HG03378 (cell line): ENCODE measurements around the gene ASAP2.

Source experiments
- ATAC-seq: cut with Tn5 transposase; IDR thresholded peaks from one replicate; pipeline ENCODE4 v1.9.1; 2021; ENCODE audit warnings: mild to moderate bottlenecking, moderate library complexity; ENCODE audit not compliant: unreplicated experiment

The ASAP2 gene

DNA sequence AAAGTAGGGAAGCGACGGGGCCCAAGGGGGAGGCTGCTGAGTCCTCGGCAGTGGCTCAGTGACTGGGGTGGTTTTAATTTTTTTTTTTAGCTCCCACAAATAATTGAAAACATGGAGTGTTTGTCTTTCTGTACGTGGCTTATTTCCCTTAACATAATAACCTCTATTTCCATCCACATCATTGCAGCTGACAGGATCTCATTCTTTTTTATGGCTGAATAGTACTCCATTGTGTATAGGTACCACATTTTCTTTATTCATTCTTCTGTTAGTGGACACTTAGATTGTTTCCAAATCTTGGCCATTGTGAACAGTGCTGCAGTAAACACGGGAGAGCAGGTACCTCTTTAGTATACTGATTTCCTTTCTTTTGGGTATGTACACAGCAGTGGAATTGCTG, 65.1 kb downstream of the ASAP2 start:
- ATAC-seq = no peak

DNA sequence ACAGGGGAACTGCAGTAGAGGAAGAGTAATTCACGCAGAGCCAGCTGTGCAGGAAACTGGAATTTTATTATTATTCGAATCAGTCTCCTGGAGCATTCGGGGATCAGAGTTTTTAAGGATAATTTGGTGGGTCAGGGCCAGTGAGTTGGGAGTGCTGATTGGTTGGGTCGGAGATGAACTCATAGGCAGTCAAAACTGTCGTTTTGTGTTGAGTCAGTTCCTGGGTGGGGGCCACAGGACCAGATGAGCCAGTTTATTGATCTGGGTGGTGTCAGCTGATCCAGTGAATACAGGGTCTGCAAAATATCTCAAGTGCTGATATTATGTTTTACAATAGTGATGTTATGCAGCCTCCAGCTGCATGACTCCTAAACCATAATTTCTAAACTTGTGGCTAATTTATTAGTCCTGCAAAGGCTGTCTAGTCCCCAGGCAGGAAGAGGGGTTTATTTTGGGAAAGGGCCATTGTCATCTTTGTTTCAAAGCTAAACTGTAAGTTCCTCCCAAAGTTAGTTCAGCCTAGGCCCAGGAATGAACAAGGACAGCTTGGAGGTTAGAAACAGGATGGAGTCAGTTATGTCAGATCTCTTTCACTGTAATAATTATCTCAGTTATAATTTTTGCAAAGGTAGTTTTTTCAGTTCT, 67.0 kb downstream of the ASAP2 start:
- no peak for ATAC-seq

DNA sequence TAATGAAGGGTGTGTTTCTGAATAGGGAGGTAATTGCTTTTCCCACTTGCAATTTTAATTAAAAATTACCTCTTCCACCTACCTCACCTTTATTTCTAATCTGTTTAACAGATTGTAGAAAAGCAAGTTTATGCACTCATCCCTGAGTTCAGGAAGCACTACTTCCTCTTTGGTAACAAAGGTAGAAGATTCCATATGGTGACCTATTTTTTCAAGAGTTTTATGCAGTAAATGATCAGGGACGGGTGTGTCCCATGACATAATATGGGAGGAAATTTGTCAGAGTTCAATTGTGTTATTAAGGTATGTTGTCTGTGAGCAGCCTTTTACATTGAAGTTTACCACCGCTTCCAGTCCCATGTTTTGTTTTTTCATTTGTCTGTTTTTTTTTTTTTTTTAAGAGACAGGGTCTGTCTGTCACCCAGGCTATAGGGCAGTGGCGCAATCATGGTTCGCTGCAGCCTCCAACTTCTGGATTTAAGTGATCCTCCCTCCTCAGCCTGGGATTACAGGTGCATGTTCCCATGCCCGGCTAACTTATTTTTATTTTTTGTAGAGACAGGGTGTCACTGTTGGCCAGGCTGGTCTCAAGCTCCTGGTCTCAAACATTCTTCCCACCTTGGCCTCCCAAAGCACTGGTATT, 68.2 kb downstream of the ASAP2 start:
- no peak for ATAC-seq

DNA sequence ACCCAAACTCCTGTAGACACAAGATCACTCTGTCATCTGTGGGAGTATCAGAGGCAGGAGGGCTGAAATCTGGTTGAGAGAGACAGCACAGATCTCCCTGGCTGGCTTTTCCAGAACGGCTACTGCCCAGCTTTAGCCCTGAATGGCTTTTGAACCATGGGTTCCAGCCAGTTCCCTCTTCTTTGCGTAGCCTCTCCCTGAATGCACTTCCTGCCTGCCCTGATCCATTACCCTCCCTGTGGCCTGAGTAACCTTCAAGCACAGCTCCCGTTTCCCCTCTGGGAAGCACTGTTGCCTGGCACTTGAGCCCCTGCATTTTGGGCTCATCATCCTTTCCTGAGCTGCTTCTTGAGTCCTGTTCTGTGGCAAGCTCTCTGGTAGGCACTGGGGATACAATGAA, 68.8 kb downstream of the ASAP2 start:
- ATAC-seq = no peak

DNA sequence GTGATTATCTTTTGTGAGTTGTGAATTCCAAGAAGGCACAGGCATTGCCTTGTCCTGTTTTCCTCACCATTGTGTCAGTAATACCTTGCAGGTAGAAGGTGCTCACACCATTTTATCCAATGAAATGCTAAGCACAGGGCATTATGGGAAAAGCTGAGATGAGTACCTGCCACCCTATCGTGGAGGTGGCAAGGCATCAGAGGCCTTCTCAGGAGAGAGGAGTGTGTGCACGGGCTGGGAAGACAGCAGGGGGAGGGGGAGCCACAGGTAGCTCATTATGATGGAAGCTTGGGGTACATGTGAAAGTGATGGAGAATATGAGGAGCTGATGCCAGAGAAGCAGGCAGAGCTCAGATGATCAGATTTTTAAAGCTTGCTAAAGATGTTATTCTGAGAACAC, 69.5 kb downstream of the ASAP2 start:
- ATAC-seq = no peak

DNA sequence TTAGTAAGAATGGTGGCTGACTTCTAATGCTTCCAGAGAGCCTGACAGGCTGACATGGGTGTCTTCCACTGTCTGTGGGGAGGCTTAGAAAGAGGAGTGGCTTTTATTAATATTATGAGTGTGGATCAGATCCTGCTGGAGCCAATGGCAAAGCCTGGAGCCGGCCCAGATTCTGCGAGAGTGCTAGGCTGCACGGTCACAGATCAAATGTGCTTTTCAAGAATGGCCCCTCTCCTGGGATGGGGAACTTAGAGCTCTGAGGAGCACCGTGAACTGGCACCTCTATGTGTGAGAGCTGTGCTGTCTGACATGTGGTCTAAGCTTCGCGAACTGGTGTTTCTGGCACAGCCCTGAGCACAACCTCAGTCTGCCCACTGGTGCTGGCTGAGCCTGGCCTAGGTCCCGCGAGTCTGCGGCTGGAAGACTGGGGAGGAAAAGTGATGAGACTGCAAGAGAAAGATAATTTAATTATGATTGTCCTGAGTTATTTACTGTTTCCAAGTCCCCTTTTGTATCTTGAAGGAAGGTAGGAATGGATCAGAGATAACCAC, 70.4 kb downstream of the ASAP2 start:
- no peak for ATAC-seq

DNA sequence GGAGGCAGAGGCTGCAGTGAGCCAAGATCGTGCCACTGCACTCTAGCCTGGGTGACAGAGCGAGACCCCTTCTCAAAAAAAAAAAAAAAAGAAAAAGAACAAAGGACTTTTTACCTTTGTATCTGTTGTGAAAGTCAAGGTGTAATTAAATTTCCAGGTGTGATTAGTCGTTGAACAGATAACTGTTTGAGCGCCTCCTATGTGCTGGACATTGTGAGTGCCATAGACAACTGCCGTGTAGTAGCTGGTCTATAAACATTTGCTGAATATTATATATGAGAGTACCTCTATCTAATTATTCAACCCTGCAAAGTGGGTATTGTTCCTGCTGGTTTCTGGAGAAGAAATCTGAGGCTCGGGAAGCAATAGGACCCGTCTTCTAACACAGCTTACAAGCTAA, 71.8 kb downstream of the ASAP2 start:
- ATAC-seq = no peak

DNA sequence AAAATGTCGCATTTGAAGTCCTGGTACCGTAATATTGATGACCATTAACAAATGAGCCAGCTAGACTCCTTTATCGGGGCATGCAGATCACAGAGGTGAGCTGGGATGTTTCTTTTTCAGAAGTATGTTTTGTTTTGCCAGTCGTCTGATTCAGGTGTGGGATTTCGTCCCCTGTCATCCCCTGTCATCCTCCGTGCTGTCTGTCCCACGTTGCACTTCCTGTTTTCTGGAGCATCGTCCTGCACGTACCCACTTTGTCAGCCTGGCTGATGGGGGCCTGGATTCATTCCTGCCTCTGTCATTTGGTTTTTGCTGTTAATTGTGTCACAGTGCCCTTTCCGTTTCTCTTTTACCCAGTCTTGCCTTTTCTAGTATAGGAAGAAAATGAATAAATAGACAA, 72.8 kb downstream of the ASAP2 start:
- ATAC-seq = no peak

DNA sequence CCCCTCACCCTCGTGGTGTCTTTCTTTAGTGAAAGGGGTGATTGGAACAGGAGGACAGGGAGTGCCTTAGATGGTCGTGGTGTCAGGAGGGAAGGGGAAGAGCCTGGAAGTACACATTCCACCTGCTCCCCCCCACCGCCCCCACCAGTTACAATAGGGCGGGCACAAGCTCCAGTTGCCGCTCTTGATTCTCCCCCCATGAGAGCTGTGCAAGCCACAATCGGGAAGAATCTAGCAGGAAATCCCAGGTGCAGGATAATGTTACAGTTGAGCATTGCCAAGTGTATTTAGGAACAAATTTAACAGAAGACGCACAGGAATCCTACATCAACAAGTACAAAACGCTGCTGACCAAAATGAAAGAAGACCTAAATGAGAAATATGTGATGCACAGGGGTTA, 73.6 kb downstream of the ASAP2 start:
- no peak for ATAC-seq

DNA sequence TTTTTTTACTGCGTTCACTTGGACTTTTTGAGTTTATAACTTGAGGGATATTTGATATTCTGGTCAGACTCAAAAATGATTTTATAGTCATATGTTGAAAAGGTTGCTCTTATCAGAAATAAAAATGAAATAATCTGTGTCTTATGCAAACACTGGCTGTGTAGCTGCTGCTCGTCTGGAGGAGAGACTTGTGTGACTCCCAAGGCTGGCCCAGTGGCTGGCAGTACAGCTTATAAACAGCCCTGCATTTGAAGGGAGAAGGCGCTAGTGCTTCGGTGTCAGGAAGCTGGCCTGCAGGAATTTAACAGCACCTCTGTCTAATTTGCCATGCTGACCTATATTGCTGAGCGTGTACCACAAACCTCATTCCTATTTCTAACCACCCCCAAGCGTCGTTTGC, 74.5 kb downstream of the ASAP2 start:
- no peak for ATAC-seq

DNA sequence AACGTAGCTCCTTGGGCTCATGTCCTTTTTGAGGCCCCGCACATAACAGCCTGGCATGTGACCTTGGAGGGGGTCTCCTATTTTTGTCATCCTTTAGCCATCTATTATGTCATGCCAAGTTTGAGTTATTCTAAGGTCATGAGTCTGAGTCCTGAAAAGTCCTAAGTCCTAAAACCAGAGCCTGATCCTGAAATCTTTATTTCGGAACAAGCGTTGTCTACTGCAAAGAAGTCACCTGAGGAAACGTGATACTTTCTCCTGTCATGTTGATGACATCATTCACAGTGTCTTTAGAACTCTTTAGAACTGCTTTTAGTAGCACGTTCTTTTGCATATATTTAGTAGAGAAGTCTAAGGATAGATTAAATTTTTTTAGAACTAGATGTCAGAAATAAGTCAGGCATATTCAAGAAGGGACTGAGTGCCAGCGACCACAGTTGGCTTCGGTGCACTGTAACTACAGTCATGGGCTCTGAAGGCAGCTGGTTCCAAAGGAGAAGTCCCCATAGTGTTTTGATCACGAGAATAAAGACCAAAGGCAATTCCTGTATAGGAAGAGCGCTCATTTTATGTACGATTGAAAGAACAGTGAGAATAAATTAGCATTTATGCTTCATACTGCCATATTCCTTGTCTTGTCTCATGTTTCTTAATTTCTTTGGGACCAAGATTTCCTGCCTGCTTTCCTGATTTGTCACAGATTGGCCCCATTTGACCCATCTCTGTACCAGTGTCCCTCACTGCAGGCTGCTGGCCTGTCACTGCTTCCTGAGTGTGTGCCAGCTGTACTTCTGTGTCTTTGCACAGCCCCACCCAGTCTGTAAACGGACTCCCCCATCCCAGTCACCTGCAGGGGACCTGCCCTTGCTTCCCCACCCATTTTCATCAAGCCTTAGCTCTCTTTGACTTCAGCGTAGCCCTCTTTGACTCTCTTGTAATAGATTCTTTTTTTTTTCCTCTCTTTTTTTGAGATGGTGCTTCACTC, 75.8 kb downstream of the ASAP2 start:
- no peak for ATAC-seq

DNA sequence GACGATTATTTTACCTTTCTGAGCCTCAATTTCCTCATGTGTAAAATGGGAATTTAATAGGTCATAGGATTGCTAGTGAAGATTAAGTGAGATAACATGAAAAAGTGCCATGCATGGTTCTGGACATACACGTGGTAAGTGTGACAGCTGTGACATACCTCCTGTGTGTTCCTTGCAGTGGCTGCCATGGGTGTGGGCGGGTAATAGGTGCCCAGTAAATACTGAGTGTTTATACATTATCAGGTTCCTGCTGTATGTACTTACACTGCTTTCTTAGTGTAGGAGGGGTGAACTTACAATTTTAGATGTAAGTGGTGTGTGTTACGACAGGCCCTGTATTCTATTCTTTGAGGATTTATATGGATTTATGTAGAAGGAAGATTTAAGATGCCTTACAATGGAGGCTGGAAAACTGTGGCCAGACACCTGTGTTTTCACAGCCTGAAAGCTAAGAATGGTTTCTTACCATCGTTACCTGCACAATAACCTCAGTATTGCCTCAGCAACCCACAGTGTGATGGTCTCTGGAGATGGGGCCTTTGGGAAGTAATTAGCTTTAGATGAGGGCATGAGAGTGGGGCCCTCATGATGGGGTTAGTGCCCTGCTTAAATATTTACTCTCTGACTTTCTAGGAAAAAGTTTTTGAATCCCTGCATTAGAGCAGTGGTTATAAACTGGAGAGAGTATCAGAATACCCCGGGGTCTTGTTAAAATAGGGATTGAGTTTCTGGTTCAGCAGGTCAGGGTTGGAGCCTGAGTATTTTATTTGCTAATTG, 78.1 kb downstream of the ASAP2 start:
- no peak for ATAC-seq

DNA sequence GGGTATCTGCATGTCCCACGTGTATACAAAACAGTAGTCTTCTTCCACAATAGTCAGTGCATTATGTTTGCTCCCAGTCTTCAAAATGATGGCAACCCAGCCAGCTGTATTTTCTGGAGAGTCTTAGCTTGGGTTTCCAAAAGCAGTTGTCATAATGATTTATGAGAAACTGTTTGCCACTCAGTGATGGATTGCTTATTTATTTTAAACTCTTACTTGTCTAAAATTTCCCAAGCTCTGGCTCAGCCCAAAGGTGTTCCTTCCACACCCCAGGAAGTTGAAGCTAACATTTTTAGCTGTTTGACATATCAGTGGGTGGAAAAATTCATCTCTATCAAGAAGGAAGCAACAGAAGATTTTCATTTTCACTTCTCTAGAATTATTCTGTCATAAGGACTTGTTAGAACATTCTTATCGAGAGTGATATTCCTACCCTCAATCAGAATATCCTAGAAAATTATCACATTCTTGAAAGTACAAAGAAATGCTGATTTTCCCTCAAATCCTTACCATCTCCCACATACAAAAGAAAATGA, 78.8 kb downstream of the ASAP2 start:
- ATAC-seq = no peak

DNA sequence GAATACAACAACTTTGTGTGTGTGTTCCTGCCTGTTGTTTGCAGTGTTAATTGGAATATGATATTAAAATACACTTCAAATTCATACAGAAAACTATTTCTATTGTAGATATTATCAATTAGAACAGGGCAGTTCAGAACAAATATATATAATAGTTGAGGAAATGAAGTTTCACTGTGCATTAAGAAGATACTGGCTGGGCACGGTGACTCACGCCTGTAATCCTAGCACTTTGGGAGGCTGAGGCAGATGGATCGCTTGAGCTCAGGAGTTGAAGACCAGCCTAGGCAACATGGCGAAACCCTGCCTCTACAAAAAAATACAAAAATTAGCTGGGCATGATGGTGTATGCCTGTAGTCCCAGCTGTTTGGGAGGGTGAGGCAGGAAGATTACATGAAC, 79.3 kb downstream of the ASAP2 start:
- no peak for ATAC-seq

DNA sequence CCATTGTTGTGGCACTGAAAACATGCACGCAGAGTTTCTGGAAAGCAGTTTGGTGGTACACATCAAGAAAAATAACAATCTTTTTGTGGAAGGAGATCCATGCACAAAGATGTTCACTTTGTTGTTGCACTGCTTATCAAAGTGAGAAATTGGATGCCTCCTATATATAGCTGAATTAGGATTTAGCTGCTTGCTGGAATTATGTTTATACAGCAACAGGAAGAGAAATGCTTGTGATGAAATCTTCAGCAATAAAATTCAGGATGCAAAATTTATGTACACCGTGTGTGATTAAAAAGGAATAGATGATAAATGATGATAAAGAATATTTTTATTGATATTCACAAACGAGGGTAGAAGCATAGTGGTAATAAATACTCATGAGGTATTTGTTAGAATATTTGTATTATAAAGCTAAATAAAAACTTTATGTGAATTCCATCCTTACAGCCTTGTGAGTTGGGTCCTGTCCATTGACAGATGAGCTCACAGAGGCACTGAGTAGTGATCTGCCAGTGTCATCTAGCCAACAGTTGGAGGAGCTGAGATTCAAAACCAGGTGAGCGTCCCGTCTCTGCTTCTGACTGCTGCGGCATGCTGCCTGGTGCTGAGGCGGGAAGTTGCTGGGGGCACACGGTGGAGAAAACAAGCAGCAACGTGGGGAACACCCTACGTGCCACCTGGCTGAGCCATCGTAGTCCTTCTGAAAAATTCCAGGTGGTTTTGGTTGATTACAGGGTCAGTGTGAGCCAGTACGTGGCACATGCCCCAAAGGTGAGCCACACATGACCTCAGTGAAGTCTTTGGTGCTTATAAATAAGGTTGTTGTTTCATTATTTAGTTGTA, 80.2 kb downstream of the ASAP2 start:
- ATAC-seq = no peak

DNA sequence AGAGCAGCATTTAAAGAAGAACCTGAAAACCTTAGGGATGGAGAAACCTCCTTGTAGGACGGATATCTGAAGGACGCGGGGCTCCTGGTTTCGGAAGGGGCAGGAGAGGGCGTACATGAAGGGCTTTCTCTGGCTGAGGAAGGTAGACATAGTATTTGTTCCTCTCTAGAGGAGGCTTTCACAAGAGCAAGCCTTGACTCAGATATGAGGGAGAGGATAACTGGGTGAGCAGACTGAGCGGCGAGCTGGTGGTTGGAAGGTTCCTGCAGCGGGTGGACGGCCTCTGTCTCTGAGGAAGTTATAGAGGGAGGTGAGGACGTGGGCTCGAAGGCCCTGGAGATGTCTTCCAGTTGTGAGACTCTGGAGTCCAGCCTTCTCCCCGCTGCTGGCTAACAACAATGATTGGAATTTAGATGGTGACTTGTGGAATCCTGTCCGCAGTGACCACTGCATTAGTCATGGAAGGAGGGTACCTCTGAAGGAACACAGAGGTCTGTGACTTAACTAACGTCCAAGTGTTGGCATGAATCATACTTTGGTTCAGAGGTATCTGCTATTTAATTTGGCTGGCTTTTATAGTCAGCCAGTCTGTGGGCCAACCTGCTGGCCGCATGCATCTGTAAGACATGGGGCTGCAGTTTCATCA, 80.9 kb downstream of the ASAP2 start:
- no peak for ATAC-seq

DNA sequence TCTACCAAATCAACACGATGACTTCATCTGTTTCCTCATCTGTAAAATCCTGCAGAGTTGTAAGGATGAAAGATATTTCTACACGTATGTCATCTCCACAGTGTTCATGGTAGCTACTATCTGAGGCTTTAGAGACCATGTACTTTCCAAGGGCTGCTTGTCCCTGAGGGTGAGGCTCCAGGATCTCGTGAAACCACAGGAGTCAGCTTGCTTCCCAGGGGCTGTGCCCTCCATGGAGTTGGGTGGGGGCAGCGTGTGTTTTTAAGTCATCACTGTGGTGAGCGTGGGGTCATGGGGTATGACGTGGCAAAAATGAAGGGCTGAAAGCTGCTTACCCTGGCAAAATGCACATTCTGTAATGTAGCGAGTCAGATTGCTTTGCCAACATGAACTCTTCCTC, 81.6 kb downstream of the ASAP2 start:
- no peak for ATAC-seq

DNA sequence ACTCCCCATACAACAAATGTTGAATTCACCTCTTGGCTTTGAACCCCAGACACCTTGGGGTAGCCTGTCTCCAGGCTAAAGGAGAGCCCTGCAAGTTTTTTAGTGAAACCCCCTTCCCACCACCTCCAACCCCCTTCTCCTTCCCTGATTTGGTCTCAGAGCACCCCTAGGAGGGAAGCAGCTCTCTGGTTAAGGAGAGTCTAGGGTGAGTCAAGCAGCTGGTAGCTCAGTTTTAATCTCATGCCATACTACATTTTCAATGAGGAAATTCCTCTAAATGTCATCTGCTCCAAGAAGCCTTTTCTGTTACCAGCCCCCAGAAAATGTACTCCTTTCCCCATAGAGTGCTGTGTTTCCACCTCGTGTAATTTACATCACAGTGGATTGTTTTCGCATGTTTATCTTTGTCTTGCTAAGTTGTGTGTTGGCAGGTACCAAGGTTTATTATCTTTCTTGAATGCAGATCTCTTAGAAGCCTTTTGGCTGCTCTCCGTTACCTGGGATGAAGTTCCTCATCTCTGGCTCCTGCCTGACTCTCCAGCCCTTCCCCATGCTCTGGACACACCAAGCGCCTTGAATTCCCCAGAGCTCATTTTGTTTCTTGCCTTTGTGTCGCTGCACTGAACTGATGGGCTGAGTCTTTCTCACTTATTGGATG, 82.2 kb downstream of the ASAP2 start:
- no peak for ATAC-seq

DNA sequence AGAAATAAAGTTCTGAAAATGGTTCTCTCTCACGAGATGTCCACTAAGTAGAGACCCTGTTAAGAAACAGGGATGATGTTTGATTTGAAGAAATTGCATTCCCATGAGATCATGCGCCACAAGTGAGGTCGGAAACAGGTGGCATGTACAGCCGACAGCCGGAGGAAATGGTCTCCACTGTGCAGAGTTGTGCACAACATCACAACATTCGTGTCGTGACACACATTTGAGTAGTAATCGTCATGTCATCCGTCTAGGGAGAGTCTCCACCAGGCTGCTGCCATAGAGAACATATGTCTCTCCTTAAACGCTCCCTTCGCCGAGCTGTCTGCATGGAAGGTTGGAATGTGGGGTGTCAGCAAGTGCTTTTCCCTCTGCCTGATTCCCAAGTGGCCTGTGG, 84.7 kb downstream of the ASAP2 start:
- ATAC-seq = no peak
